ENCODE measurements around the gene GRAMD4. TPM values are rescaled to one million over a fixed set of nuclear protein-coding genes. Genes with fewer than 3 reads are reported as not detected.
A peak's percentile ranks its signal among the peaks of the same experiment; 100 is the strongest.

The GRAMD4 gene
- total RNA-seq: 87.1 and 90.6 TPM in 2 replicates

DNA sequence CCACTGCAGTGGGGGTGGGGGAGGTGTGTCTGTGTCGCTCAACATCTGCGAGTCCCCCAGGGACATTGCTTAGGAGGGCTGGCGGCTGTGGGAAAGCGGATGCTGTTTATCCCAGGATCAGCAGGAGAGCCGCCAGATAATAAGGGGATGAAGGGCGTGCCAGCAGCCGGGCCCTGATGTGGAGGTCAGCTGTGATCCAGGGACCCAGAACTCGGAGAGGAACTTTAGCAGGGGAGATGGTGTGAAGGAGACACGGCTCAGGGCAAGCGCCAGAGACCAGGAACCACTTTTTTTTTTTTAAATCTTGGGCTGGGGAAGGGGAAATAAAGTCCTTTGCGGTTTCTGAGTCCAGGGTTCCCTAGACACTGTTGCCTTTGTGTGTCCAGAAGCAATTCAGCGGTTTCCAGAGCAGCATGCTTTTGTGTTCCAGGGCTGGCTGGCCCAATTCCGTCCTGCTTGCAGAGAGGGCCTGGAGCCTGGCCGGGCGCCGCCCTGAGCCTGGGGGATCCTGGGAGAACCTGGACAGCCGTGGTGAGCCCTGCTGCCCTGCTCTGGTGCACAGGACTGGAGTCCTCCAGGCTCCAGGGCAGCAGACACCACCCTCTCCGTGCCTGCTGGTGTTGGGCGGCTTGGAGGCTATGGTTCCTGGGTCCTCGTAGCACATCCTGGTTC lies at the start of gene GRAMD4:
Gene GRAMD4 (plus strand): TSS at position 557 of the 672 bp plus-strand sequence. CDS start 6,414 bp downstream, outside the sequence.
- no peak for DNase-seq (ENCODE audit: low spot score)
- H3K4me3 Mint-ChIP-seq: no peak within 1 kb of the TSS
- H3K27ac Mint-ChIP-seq: no peak within 1 kb of the TSS
- no peaks in the 10 kb centered on the region for H3K4me1 Mint-ChIP-seq (ENCODE audit: low read depth)
- H3K36me3 Mint-ChIP-seq (ENCODE audit: low read depth): no peaks in the 10 kb centered on the region
- H3K27me3 Mint-ChIP-seq (ENCODE audit: insufficient read depth): no peaks in the 10 kb centered on the region
- intact Hi-C loops (cut with micrococcal nuclease): no loop called here
- H3K9me3 Mint-ChIP-seq: no peaks in the 10 kb centered on the region

- DNase-seq (ENCODE audit: low spot score): no peak
- no peaks in the 10 kb centered on the region for H3K36me3 Mint-ChIP-seq (ENCODE audit: low read depth)
- no peak overlapping the region for H3K4me3 Mint-ChIP-seq
- intact Hi-C loops (cut with micrococcal nuclease): no loop called here
- H3K9me3 Mint-ChIP-seq: peaks cover 23% of the 10 kb centered on the region
- H3K27me3 Mint-ChIP-seq (ENCODE audit: insufficient read depth): no peaks in the 10 kb centered on the region
- H3K27ac Mint-ChIP-seq: no peak overlapping the region
- peaks cover 13% of the 10 kb centered on the region for H3K4me1 Mint-ChIP-seq (ENCODE audit: low read depth)
These were observed 48.4 kb upstream of the GRAMD4 start for GRCh38 chr22:46571642-46572250.

GRCh38 chr22:46572911-46573780 lies 47.0 kb upstream of the GRAMD4 start:
- intact Hi-C loops (cut with micrococcal nuclease): no loop called here
- no peak overlapping the region for H3K4me3 Mint-ChIP-seq
- H3K27me3 Mint-ChIP-seq (ENCODE audit: insufficient read depth): no peaks in the 10 kb centered on the region
- H3K36me3 Mint-ChIP-seq (ENCODE audit: low read depth): no peaks in the 10 kb centered on the region
- H3K4me1 Mint-ChIP-seq (ENCODE audit: low read depth): peaks cover 13% of the 10 kb centered on the region
- no peak overlapping the region for H3K27ac Mint-ChIP-seq
- no peak for DNase-seq (ENCODE audit: low spot score)
- peaks cover 14% of the 10 kb centered on the region for H3K9me3 Mint-ChIP-seq

- Mint-ChIP-seq H3K36me3 (ENCODE audit: low read depth) (peaks cover 1% of the 10 kb centered on the region), H3K4me3 (peak overlapping the region; percentile 21), H3K27ac (no peak overlapping the region), H3K4me1 (ENCODE audit: low read depth) (peaks cover 18% of the 10 kb centered on the region), H3K27me3 (ENCODE audit: insufficient read depth) (no peaks in the 10 kb centered on the region), H3K9me3 (peaks cover 13% of the 10 kb centered on the region)
- intact Hi-C loops (cut with micrococcal nuclease): no loop called here
- no peak for DNase-seq (ENCODE audit: low spot score)
These were observed 46.3 kb upstream of the GRAMD4 start for GRCh38 chr22:46573781-46574437.

DNA sequence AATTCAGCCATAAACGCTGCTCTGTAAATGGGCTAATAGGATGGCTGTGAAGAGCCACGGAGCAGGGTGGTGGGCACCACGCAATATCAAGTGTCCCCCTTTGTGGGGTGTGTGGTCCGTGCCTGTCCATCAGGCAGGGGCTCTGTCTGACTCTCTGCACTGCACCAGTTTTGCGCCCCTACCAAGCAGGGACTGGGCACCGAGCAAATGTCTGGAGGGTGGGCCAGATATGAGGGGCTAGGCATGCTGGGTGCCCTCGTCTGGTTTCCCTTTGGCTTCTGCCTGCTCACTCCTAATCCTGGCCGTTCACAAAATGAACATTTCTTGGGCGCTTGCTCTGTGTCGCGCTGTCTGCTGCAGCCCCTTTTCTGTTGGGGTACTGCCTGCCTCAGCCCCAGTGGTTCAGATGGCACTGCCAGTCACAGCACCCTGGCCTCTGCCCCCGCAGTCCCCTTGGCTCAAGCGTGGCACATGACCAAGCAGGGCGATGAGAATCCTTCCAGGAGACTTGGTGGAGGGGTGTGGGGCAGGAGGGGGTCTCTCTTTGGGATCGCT lies 45.7 kb upstream of the GRAMD4 start:
- Mint-ChIP-seq H3K9me3 (peaks cover 13% of the 10 kb centered on the region), H3K36me3 (ENCODE audit: low read depth) (peaks cover 5% of the 10 kb centered on the region), H3K4me1 (ENCODE audit: low read depth) (peaks cover 24% of the 10 kb centered on the region), H3K4me3 (peak overlapping the region; percentile 77), H3K27ac (no peak overlapping the region), H3K27me3 (ENCODE audit: insufficient read depth) (no peaks in the 10 kb centered on the region)
- DNase-seq (ENCODE audit: low spot score): no peak
- intact Hi-C loops (cut with micrococcal nuclease): no loop called here

DNA sequence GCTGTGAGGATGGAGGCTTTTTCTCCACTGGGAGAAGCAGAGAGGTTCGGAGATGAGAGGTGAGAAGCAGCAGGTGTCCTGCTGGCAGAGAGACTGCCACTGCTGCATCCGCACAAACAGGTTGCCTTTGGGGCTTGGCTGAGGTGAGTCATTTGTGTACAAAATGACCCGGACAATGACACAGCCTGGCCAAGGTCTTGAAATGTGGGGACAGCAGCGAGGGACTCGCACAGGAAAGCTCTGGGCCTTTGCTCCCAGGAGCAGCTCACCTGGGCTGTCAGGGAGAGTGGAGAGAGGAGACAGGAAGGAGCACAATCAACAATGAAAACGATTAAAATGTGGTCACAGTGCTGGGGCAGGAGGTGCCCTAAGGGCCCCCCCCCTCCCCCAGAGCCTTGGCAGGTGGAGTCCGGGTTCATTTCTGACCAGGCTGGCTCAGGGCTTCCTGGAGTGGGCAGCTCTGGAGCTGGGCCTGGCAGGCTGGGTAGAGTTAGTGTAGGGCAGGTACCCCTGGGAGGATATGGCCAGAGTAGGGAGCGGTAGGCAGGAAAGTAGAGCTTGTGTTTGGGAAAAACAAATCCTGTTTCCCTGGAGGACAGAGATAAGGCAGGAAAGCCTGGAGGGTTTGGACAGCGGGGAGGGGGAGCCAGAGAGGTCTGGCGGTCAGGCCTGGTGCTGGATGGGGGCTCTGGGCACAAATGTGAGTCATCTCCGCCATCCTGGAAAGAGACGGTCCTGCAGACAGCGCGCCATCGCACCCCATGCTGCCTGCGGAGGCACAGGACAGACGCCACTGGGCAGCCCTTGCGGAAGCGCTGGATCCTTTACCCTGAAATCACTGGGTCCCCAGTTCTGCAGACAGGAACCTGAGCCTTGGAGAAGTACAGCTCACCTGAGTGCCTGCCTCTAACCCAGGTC lies 44.9 kb upstream of the GRAMD4 start:
- intact Hi-C loops (cut with micrococcal nuclease): loop anchor here (5.0 kb wide), 1 partner anchor 538 kb away; no protein-coding TSS in a partner anchor
- peak overlapping the region; percentile 84 for H3K27ac Mint-ChIP-seq

DNA sequence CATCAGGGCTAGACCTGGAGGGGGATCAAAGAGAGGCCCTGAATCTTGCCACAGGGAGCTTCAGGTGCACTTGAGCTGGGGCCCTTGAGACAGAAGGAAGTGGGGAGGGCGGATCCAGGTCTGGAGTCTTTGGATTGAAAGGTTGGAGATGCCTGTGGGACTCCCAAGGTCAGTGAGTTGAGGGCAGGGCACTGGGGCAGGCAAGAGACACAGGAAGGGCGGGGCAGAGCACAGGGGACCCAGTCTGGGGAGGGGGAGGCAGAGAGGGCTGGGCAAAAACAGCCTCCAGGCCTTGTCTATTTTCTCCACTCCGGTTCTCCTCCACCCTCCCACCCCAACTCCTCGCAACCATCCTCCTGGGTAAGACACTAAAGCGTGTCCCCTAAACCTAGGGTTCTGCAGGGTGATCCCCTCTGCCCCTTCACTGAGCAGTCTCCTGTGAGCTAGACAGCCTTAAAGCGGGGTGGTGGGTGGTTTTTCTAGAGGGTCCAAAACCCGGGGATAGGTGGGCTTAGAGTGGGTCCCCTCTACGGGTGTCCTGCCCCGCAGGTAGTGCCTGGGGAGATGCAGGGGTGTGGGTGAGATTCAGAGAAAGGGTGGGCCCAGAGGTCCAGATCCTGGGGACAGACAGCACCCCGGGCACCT lies 44.2 kb upstream of the GRAMD4 start:
- peaks cover 32% of the 10 kb centered on the region for H3K4me1 Mint-ChIP-seq (ENCODE audit: low read depth)
- DNase-seq (ENCODE audit: low spot score): no peak
- no peaks in the 10 kb centered on the region for H3K27me3 Mint-ChIP-seq (ENCODE audit: insufficient read depth)
- peaks cover 7% of the 10 kb centered on the region for H3K36me3 Mint-ChIP-seq (ENCODE audit: low read depth)
- intact Hi-C loops (cut with micrococcal nuclease): loop anchor here (1.0 to 5.0 kb wide), 2 partner anchors 38 to 539 kb away; no protein-coding TSS in a partner anchor
- peak overlapping the region; percentile 77 for H3K4me3 Mint-ChIP-seq
- H3K9me3 Mint-ChIP-seq: peaks cover 13% of the 10 kb centered on the region
- peak overlapping the region; percentile 84 for H3K27ac Mint-ChIP-seq

More for the DNA sequence above, 44.9 kb upstream of the GRAMD4 start:
- peaks cover 5% of the 10 kb centered on the region for H3K36me3 Mint-ChIP-seq (ENCODE audit: low read depth)
- DNase-seq (ENCODE audit: low spot score): no peak
- H3K27me3 Mint-ChIP-seq (ENCODE audit: insufficient read depth): no peaks in the 10 kb centered on the region
- H3K9me3 Mint-ChIP-seq: peaks cover 13% of the 10 kb centered on the region
- peaks cover 31% of the 10 kb centered on the region for H3K4me1 Mint-ChIP-seq (ENCODE audit: low read depth)
- H3K4me3 Mint-ChIP-seq: peak overlapping the region; percentile 77

GRCh38 chr22:46576556-46577367 lies 43.4 kb upstream of the GRAMD4 start:
- peak; percentile 58 for DNase-seq (ENCODE audit: low spot score)
- Mint-ChIP-seq H3K4me3 (peak overlapping the region; percentile 77), H3K9me3 (peaks cover 6% of the 10 kb centered on the region), H3K27ac (no peak overlapping the region), H3K36me3 (ENCODE audit: low read depth) (peaks cover 7% of the 10 kb centered on the region), H3K27me3 (ENCODE audit: insufficient read depth) (no peaks in the 10 kb centered on the region), H3K4me1 (ENCODE audit: low read depth) (peaks cover 38% of the 10 kb centered on the region)
- intact Hi-C loops (cut with micrococcal nuclease): loop anchor here (1.0 to 5.0 kb wide), 3 partner anchors 38 to 539 kb away; no protein-coding TSS in a partner anchor

- H3K4me1 Mint-ChIP-seq (ENCODE audit: low read depth): peaks cover 46% of the 10 kb centered on the region
- no peaks in the 10 kb centered on the region for H3K9me3 Mint-ChIP-seq
- DNase-seq (ENCODE audit: low spot score): no peak
- intact Hi-C loops (cut with micrococcal nuclease): loop anchor here (1.0 to 5.0 kb wide), 3 partner anchors 27 to 540 kb away; no protein-coding TSS in a partner anchor
- no peaks in the 10 kb centered on the region for H3K27me3 Mint-ChIP-seq (ENCODE audit: insufficient read depth)
- peak overlapping the region; percentile 93 for H3K27ac Mint-ChIP-seq
- peaks cover 7% of the 10 kb centered on the region for H3K36me3 Mint-ChIP-seq (ENCODE audit: low read depth)
- peak overlapping the region; percentile 95 for H3K4me3 Mint-ChIP-seq
These were observed 42.6 kb upstream of the GRAMD4 start for GRCh38 chr22:46577368-46578249.
